Amygdala (tissue), 56 donors: ENCODE data around the gene FSIP2.

ENCODE experiments used
- DNase-seq, 56 donors: peaks; one replicate each; lab custom pipeline; 2025; lab: John Stamatoyannopoulos, UW

FSIP2 gene

GRCh38 chr2:185738679-185739472, at the start of gene FSIP2:
FSIP2 (plus strand) TSS chr2:185738804; CDS start chr2:185738895, 91 bp downstream.
- DNase-seq, result peak in 5 of 56 donors; percentile 1 to 17 (median 5)

GRCh38 chr2:185689906-185690539, 48.6 kb upstream of the FSIP2 start:
- no peak for DNase-seq

GRCh38 chr2:185695711-185696235, 42.8 kb upstream of the FSIP2 start:
- DNase-seq, result no peak

- DNase-seq, result no peak
These were observed 37.7 kb upstream of the FSIP2 start for GRCh38 chr2:185700883-185701282.

GRCh38 chr2:185734658-185735057, 3.9 kb upstream of the FSIP2 start:
- no peak for DNase-seq

GRCh38 chr2:185736210-185736609, 2.4 kb upstream of the FSIP2 start:
- no peak for DNase-seq

DNA sequence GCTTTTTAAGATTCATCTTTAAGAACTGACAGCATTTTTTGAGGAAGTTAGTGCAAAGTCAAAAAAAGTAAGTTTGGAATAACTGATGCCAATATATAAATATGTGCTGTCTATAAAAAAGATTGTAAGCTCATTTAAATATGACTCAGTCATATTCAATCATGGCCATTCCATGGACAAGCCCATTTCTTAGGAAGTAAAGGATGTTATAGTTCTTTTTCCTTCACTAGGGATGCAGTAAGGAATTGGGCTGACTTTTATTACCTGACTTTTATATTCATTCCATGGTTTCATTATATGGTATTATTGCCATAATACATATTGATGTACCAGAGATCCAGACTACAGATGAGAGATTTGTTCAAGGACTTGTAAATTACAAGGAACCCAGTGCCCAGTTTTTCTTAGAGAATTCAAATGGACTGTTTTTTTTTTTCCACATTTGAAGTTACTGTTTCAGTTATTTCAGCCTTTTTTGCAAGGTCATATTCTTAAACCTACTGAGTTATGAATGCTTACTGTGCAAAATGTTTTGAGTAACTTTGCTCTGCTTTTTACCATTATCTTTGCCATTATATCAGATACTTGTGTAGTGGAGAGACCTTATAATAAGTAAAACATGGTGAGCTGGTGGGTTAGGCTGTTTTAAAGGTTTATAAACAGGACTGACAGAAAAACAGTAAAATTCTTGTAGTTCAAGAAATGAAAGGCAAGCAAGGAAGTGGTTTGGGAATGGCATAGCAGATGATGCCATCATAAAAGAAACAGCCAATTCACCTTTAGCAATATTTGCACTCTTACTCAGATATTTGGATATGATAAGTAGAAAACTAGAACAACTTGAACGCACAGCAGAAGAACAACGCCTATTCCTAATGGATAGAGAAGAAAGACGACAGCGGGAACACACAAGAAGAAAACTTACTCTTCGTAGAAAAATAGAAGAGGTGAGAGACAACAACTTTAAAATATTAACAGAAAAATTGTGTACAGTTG, 7.6 kb downstream of the FSIP2 start:
- no peak for DNase-seq

- no peak for DNase-seq
These were observed 18.8 kb downstream of the FSIP2 start for GRCh38 chr2:185757356-185757755.

DNA sequence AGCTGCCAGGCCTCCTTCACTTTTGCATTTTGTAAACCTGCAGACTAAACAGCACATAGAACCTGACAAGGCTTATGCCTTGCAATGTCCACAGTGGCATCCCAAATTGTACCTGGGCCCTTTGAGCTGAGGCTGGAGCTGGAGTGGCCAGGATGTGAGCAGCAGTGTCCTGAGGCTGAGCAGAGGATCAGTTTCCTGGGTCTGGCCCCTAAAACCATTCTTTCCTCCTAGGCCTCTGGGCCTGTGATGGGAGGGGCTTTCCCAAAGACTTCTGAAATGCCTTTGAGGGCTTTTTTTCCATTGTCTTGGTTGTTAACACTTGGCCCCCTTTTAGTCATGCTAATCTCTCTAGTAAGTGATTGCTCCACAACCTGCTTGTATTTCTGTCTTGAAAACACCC, 32.8 kb downstream of the FSIP2 start:
- no peak for DNase-seq

DNA sequence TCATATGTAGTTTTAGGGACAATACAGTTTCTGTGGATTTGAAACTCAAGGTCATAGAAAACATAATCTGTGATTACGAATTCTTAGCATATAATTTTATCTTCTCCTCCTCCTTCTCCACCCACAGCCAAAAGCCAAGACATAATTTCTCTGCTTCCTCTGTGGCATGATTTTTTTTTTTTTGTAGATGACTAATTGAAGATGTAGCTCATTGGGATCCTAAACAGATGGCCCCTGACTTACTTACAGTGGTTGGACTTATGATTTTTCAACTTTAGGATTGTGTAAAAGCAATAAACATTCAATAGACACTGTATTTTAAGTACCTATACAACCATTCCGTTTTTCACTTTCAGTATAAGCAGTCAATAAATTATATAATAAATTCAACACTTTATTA, 42.3 kb downstream of the FSIP2 start:
- no peak for DNase-seq

DNA sequence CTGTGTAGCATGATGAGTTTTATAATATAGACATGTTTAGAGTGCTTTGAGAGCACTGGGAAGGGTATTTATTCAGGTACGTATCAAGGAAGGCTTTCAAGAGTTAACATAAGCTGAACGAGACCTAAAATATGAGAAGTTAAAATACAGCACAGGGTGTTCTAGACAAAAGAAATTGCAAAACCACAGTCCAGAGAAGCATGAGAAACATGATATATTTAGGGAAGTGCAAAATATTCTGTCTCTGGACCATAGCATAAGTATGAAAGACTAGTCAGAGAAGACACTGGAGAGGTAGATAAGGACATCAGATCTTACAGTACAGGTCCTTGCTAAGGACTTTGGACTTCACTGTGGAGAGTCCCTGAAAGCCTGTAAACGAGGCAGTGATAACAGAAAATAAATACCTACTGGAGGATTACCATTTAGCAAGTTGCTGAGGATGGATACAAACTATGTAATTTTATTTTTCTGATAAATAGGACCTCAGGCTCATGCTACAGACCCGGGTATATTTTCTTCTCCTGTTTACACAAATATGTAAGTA, 43.7 kb downstream of the FSIP2 start:
- DNase-seq, result no peak

DNA sequence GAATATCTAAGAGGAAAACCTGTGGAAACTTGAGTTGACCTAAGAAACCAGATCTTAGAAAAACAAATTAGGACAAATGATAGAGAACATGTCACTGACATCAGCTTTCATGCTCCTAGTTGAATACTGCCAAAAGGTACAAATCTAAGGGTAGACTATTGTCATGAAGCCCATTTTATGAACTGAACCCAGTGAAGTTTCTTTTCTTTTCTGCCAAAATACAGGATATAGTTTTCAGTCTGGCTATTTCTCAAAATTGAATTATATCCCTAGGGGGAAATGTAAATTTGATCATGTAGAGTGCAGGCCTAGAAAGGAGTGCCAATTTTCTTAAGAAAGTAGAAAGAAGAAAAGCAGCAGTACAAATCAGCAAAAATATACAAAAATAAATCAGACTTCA, 46.6 kb downstream of the FSIP2 start:
- no peak for DNase-seq

DNA sequence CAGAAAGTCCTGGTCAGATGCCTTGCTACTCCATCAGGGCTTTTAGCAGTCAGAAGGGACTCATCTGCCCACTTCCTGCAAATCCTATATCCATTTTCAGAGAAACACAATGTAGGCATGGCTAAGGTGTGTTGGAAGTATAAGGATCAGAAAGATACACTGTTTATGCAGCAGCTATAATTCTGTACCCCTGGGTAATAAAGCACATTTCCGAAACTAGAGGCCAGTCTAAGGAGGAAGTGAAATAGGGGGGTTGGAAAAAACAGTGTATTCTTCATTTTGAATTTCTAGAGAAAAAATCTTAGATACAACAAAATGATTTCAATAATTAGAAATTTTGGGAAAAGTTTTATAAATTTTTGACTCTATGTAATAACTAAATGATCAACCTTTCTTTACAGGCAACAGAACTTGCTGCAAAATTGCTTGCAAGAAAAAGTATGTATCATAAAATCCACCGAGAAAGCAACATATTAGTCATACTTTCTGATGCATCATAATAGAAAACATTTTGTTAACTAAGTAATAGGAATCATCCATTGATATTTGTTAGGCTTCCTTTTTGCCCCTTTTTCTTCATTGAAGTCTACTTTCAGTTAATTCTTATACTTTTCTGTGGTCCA, 47.4 kb downstream of the FSIP2 start:
- DNase-seq, result no peak

DNA sequence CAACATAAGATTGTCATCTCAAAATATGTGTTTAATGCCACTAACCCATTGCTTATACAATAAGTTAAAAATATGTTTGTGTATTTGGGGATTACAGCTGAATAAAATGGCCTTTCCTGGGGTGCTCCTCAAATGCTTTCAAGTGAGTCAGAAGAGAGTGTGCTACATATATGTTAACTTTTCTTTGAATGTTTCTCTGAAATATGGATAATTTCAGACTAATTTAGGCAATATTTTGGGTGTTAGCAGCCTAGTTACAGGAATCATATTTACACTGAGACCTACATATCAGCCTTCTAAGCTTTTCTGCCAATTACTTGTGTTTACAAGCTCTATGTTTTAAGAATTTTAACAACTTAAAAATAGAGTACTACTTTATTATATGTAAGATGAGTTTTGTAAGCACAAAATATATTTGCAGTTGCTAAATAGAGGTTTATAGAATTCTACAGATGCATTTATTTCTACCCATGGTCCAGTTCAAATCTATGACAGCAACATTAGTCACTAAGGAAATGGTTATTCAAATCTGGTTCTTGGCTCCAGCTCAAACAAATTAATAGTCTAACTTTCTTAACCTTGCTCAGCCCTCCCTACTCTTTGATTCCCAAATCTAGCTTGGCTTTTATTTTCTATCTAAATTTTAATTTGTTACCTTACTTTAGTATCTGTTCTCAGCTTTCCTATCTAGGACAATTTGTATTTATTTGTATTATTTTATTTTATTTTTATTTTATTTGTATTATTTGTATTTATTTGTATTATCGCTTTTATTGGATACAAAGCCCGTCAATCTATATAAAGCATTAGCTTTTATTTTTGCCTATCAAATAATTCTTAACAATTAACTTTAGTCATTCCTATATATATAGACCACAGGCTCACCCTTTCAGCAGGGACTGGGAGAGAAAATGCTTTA, 48.9 kb downstream of the FSIP2 start:
- no peak for DNase-seq

DNA sequence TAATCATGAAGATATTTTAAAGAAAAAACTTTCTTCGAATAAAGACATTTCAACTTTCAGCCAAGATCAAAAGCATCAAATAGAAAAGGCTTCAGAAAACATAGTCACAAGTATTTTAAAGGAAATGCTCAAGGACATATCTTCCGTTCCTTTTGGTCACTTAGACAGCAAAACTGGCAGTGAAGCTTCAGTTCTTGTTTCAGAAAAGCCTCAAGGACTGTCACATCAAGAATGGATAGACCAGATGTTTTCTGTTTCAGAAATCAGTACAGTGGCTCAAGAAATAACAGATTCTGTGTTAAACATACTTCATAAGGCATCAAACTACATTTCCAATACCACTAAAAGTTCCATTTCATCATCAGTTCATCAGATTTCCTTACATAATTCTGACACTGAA, 51.8 kb downstream of the FSIP2 start:
- DNase-seq, result no peak

GRCh38 chr2:185793532-185794345, 55.1 kb downstream of the FSIP2 start:
- no peak for DNase-seq

DNA sequence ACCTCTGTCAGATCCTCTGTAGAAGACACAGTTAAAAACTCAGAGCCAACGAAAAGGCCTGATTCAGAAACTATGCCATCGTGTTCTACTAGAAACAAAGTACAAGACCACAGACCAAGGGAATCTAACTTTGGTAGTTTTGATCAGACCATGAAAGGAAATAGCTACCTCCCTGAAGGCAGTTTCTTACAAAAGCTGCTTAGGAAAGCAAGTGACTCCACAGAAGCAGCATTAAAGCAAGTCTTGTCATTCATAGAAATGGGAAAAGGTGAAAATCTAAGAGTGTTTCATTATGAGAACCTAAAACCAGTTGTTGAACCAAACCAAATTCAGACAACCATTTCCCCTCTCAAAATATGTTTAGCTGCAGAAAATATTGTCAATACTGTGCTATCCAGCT, 58.2 kb downstream of the FSIP2 start:
- DNase-seq, result no peak

- no peak for DNase-seq
These were observed 64.3 kb downstream of the FSIP2 start for GRCh38 chr2:185802926-185803325.
